Activated CD8-positive, alpha-beta memory T cell treated with anti-CD3 and anti-CD28 coated beads, Interleukin-2, amount 50 U/mL, for 4 hours (primary cell): Measurements from ENCODE around the gene RAB20.
"Not testable (repeated sequence)": the region's sequence is repeated elsewhere in the genome, so short reads cannot be mapped to it uniquely, and the experiment has no call there.

Experiments
- DNase-seq: peaks from one replicate; pipeline ENCODE4 v3.0.0-alpha.2; 2020

The RAB20 gene

DNA sequence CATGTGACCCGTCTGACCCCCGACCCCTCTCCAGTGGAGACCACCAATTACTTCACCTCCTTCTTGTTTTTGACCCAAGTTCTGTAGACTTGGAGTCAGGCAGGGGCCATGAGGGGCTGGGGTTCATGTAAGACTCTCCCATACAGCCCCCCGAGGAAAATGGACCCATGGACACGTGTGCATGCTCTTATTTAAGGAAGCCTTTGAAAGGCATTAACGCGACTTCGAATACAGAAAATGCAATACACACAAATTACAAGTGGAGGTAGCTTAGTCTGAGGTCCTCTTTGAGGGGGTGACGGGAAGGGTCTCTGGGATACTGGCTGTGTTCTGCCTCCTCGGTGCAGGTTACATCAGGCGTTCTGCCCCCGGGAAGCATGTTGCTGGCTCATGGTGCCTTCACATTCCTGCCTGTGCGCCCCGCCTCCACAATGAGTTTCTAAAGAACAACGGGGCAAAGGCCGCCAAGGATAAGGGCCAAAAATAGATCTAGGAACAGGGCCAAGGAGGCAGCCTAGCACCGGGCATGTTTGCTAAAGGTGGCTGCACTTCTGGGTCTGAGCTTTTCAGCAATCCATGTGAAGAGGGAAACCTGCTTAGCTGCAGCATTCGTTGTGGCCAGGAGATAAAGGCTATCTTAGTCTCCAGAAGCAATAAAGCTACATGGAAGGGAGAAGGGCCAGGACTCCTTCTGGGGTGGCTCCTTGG, 54.5 kb downstream of the RAB20 start:
- DNase-seq = no peak

DNA sequence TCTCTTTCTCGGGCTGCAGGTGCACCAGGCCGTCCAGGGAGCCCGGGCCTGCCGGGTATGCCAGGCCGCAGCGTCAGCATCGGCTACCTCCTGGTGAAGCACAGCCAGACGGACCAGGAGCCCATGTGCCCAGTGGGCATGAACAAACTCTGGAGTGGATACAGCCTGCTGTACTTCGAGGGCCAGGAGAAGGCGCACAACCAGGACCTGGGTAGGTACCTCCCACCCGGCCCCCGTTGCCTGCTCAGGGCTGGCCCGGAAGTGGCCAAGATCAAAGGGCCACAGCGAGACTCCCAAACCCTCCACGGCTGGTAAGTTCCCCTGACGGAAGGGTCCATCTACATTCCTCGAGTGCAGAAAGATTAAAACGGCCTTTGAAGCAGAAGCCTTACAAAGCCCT, 55.1 kb downstream of the RAB20 start:
- DNase-seq = no peak

DNA sequence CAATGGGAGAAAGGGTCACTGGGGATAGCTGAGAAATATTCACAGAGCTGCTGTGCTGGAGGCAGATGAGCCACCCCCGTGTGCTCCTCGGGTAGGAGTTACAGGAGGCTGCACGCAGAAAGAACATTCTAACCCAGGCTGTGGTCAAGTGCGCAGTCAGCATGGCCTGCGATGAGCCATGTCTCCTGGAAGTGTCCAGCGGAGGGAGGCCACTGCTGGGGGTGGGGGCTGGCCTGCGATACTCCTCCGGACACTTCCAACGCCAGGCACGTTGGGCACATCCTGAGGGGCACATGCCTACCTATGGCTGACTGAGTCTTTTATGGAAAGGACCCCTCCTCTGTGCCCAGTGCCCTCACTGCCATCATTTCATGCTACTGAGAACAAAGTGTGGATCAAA, 55.9 kb downstream of the RAB20 start:
- no peak for DNase-seq

DNA sequence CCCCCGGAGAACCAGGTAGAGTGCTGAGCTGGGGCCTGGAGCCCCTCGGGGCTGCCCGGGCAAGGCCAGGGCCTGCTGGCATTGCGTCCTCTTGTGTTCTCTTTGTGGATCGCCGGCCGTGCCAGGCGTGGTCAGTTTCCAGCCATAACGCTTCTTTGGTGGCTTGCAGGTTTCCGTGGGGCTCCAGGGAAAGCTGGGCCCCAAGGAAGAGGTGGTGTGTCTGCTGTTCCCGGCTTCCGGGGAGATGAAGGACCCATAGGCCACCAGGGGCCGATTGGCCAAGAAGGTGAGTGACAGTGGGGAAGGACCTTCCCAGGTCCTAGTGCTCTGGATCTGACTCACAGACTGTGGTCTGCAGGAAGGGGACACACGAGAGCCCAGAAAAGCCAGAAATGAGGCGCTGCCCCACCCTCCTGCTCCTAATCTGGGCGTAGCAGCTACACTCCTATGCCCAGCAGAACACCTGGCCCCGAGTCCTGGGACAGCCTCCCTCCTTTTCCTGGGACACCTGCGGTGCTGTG, 57.5 kb downstream of the RAB20 start:
- no peak for DNase-seq

DNA sequence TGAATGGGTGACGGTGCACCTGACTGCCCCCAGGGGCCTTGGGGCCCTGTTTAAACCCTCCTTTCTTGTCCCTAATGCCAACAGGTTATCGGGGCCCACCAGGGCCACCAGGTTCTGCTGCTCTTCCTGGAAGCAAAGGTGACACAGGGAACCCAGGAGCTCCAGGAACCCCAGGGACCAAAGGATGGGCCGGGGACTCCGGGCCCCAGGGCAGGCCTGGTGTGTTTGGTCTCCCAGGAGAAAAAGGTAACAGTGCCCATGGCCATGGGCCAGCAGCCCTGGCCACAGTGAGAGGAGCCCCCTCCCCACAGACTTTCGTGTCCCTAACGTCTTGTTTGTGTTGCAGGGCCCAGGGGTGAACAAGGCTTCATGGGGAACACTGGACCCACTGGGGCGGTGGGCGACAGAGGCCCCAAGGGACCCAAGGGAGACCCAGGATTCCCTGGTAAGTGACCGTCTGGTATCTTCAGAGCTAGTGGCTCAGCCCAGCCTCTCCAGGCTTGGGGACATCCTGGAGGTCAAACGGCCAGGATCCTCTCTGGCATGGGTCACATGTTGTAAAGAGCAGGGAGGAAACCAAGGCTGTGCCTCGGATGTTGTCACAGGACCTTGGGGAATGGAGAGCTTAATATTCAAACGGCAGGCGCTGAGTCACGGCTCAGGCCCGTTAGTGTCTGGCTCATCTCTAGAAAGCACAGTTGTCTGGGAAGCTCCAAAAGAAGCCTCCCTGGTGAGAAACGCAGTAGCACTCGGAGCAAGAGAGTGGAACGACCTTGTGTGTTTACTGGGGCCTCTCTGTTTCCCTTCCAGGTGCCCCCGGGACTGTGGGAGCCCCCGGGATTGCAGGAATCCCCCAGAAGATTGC, 58.3 kb downstream of the RAB20 start:
- DNase-seq = no peak

DNA sequence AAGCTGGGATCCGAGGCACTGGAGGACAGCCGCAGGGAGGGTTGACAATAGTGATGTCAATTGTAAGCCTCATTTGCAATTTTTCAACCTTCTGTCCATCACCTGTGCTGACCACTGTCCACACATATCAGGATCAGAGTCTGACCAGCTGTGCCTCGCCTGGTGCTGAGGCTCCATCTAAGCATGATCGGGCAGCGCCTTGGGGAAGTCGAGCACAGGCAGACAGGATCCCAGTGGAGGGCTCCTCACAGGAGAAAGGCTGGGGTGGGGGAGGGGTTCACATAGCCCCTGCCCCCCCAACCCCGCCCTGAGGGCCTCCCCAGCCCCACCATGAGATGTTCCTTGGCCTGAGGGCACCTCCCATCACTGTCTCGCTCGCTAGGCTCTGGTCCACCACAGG, 60.3 kb downstream of the RAB20 start:
- no peak for DNase-seq

DNA sequence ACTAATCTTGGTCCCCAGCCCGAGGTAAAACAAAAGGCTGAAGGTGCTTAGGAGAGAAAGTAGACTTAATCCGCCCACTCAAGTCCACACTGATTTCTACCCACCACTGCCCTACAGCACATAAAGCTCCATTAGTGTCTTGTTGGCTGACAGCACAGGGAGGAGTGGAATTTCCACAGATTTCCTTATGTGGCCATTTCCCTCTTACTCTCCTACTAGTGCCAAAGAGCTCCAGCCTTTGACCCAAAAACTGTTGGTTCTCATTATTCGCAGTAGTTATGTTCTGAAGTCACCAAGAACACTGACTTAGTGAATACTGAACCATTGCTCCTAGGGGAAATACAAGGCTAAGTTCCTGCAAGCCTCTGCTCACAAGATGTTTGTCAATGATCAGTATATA, 61.2 kb downstream of the RAB20 start:
- DNase-seq = no peak

DNA sequence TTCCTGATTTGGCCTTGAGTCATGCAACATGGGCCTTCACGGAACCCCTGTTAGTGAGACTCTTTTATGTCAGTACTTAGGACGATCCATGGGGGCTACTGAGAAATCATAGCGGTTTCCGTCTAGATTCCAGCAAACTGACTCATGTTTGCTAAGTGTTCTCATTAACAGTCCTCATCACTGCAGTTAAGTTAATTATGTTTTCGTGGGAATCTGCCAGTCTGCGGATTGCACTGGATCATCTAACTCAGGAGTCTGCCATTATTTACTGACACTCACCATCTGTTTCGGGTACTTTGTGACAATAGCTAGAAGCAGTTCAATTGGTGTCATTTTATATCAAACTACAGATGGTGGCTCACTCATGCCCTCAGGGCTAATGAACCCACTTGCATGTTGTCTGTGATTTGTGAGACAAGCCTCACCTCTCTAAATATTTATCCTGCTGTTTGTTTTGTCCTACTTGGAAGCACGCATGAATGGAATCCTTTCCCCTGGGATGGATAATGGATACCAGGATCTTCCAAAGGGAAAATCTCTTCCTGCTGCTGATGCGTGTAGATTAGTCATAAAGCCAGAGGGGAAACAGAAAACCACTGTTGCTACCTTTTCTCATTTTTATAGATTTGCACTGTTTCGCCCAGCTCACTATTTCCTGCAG, 61.8 kb downstream of the RAB20 start:
- no peak for DNase-seq

DNA sequence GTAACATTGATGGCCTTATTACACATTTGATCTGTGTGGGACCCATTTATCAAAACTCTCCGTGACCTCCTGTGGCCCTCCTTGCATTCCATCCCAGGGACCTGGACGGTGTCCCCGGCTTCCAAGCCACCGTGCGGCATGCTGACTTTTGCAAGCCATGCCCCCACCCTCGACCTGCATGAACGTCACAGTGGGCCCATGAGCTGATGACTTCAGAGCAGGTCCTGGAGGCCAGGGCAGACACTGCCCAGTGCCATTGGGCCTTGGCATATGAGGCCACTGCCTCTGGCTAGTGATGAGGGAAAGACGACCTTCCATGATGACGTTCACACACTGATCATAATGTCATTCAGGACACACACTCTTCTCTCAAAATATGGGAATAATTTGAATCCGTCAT, 62.8 kb downstream of the RAB20 start:
- DNase-seq = no peak

DNA sequence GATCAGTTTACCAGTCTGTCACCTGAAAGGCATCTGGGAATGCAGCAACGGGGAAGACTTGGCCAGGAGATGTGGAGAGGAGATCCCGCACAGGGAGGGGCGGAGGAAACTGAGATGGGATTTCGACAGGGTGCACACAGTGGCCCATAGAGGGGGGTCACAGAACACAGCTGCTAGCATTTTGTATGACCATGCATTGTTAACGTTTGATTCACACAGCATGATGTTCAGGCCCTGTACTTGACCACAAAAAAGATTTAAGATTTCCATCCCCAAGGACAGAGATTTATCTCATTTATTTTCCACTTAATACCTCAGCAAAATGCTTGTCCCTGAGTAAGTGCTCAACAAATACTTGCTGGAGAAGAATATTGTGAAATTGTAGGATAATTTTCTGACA, 63.2 kb downstream of the RAB20 start:
- DNase-seq = no peak

DNA sequence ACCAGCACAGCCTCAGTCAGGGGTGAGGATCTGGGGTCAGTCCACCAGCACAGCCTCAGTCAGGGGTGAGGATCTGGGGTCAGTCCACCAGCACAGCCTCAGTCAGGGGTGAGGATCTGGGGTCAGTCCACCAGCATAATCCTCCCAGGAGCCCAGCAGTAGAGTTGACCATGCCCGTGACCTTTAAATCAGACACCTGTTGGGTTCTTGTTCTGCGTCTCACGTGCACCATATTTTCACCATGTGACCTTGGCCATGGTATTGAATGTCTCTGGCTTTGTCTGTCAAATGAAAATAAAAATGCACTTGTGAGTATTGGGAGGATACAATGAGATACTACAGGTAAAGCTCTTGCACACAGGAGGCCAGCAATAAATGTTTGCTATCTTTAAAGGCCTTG, 63.6 kb downstream of the RAB20 start:
- not testable (repeated sequence) for DNase-seq

DNA sequence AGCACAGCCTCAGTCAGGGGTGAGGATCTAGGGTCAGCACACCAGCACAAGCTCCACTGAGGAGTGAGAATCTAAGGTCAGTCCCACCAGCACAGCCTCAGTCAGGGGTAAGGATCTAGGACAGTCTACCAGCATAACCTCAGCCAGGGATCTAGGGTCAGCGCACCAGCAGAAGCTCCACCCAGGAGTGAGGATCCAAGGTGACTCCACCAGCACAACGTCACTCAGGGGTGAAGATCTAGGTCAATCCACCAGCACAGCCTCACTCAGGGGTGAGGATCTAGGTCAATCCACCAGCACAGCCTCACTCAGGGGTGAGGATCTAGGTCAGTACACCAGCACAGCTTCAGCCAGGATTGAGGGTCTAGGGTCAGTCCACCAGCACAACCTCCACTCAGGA, 64.5 kb downstream of the RAB20 start:
- DNase-seq = no peak

DNA sequence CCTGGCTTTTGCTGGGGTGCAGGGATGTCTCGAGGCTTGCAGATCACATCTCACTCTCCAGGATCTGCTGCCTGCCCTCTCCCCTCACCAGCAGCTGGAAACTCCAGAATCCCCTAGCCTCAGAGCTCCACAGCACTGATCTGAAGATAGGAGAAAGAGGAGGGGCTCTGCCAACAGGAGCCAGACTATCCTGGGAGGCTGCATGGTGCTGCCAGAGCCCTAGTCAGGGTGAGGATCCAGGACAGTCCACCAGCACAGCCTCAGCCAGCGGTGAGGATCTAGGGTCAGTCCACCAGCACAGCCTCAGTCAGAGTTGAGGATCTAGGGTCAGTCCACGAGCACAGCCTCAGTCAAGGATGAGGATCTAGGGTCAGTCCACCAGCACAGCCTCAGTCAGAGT, 65.2 kb downstream of the RAB20 start:
- DNase-seq = no peak

DNA sequence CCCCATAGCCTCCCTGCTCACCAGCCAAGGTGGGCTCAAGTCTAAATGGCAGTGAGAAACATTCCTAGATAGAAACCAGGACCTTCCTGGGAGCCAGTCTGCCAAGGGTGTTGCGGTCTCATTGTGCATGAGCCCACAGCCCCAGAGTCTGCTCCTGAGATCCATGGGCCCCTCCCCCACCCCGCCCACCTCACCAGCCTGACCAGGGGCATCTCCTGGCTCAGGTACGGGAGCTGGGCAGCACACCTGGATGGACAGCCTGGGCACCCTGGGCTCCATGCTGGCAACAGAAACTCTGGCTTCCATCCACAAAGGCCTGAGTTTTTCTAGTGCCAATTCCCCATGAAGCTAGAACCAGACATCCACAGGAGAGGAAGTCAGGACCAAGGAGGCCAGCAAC, 65.6 kb downstream of the RAB20 start:
- no peak for DNase-seq

DNA sequence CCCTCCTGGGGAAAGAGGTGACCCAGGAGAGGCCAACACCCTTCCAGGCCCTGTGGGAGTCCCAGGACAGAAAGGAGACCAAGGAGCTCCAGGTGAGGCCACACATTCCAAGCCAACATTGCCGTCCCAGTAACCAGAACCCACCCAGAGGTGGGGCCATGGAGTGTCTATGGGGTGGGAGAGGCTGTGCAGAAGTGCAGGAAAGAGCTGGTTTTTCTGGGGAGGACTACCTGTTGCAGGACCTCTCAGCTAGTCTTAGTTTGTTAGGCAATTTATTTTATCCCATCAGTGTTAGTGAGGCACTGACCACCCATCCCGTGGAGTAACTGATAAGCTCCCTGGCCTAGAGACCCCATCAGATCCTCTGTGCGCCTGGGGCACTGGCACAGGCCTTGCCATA, 66.1 kb downstream of the RAB20 start:
- no peak for DNase-seq

DNA sequence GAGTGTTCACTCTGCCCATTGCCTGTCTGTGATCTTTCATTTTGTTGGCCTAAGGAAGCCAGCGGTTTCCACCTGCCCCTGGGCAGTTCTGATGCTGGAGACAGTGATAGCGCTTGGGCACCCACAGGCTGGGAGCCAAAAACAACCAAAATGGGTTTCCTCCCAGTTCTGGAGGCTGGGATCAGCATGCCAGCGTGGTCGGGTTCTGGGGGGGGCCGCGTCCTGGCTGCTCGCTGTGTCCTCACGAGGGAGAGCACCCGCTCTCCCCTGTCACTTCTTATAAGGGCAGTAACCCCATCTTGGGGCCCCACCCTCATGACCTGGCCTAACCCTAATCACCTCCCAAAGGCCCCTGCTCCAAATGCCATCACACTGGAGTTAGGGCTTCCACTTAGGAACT, 67.9 kb downstream of the RAB20 start:
- DNase-seq = no peak

DNA sequence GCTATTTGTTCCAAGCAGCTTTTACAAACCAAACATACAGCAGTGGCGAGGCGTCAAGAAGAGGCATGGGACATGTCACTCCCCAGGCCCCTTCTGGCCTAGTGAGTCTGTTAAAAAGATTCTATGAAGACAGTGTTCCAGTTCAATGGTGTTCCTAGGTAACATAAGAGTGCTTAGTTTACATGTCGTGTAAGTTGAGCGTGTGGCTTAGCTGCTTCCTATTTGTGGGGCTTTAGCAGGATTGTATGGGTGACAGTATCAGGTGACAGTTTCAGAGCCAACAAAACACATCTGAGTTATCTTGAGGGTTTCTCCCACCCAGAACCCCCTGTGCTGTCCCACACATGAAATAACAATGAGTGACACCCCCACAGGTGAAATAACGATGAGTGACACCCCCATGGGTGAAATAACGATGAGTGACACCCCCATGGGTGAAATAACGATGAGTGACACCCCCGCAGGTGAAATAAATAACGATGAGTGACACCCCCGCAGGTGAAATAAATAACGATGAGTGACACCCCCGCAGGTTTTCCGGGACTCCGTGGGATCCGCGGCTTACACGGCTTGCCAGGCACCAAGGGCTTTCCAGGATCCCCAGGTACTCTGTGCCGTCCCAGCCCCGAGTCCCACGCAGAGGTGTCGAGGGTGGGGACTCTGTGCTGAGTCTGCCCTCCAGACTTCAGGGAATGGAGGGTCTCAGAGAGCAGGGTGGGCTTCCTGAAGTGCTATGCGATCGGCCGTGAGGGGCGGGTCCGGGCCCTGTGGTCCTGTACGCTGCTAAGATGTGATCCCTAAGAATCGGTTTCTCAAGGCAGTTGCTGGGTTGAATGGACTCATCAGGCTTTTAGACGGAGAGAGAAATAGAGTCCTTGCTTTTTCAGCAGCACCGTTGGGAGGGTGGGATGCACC, 68.6 kb downstream of the RAB20 start:
- DNase-seq = no peak

DNA sequence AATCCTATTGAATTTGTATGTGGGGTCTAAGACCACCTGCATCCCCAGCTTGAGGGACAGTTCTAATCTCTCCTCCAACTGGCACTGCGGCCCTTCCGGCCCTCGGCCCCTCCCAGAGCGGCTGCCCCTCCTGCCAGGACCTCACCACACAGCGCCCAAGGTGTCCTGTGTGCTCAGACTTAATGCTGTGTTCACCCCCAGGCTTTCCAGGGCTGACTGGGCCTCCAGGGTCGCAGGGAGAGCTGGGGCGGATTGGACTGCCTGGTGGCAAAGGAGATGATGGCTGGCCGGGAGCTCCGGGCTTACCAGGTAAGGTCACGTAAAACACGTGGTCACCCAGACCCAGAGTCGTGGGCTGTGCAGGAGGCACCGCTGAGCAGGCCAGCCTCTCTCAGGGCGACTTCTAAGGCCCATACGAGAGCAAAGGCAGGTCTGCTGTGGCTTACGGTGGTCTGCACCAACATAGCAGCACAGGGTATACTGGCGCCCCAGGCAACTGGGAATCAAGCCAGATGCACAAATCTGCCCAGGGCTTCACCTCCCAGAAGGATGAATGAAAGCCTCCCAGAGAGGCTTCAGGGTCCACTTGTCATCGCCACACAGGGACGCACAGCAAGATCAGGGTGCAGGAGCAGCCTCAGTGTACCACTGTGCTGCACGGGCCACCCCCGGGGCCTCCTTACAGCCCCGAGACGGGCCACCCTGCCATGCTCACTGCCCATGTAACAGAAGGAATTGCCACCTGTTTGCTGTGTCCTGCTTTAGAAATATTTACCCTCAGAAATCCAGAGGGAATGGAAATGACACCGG, 69.4 kb downstream of the RAB20 start:
- DNase-seq = no peak

DNA sequence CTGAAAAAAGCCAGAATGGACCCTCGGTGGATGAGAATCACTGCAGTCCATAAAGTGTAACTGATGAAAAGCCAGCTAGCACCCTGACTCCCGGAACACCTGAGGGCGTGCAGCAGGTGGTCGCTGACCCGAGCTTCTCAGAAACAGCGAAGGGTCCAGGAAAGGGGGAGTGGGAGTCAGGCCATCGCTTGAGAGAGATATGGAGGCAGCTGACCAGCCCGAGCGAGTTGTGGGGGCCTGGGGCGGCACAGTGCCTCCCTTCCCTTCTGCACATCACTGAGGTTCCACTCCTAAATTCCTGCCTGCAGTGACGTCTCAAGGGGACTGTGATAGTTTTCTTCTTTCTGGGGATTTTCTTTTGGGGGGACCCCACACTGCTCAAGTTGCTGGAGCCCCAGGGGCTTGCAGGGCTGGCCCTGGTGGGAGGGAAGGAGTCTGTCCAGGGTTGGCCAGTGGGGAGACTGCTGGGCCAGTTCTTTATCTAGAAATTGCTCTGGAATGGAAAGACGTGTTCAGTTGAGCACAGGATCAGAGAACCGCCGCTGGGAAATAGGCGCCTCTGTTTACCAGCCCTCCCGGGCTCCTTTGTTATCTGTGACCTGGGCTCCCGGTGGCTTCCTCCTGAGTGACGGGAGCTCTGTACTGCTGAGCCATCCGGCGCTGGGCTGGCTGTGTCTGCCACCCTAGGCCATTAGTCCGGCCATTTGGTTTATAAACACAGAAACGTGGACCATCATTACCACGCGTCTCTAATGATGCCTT, 71.3 kb downstream of the RAB20 start:
- DNase-seq = no peak

DNA sequence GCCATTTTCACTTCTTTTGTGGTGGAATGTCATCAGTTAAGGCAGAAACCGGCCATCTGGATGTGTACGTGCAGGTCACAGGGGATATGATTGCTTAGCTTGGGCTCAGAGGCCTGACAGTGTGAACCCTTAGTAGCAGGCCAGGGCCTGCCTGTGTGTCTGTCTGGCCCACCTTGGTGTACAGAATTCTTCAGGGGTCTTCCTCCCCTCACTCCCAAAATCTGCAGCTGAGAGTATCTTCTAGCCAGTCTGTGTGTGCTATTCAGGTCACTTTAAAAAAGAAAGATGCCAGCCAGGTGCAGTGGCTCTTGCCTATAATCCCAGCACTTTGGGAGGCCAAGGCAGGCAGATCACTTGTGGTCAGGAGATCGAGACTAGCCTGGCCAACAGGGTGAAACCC, 74.6 kb downstream of the RAB20 start:
- not testable (repeated sequence) for DNase-seq
